ENCODE results near the gene RBL2. TPM values are rescaled to one million over a fixed set of nuclear protein-coding genes. Genes with fewer than 3 reads are reported as not detected.

Gene RBL2
- polyA plus RNA-seq, 1 donor (not counting 4 experiments of a cell fraction or from before 2014, with no cell fraction given): 44.6 TPM

GRCh38 chr16:53494636-53495035 lies 60.4 kb downstream of the RBL2 start:
- Histone ChIP-seq H2AFZ (ENCODE audit: control insufficient read depth, low read length) (no peak overlapping the region), H3K27ac (ENCODE audit: control insufficient read depth, insufficient read depth, low read length) (no peak overlapping the region), H4K20me1 (ENCODE audit: control insufficient read depth, extremely low read depth, insufficient read depth, low read length) (no peaks in the 10 kb centered on the region), H3K9ac (ENCODE audit: control insufficient read depth, extremely low read depth, insufficient read depth, low read length) (no peak overlapping the region), H3K36me3 (ENCODE audit: control insufficient read depth in 2 of 2, extremely low read depth in 1 of 2, insufficient read depth in 2 of 2, low read length in 2 of 2) (peaks cover 17 to 18% of the 10 kb centered on the region in 2 experiments), H3K4me3 (ENCODE audit: control insufficient read depth in 2 of 3, extremely low read depth in 1 of 3, insufficient read depth in 2 of 3, low read depth in 1 of 3, low read length in 3 of 3) (no peak overlapping the region), H3K4me2 (ENCODE audit: control insufficient read depth, extremely low read depth, insufficient read depth, low read depth, low read length) (no peak overlapping the region), H3K79me2 (ENCODE audit: control insufficient read depth, insufficient read depth, low read length) (no peaks in the 10 kb centered on the region), H3K9me3 (ENCODE audit: control insufficient read depth, low read depth, low read length) (no peaks in the 10 kb centered on the region), H3K4me1 (ENCODE audit: control insufficient read depth, extremely low read depth, insufficient read depth, low read length) (no peaks in the 10 kb centered on the region), H3K27me3 (ENCODE audit: control insufficient read depth, extremely low read depth, insufficient read depth, low read length) (no peaks in the 10 kb centered on the region), H3K9me1 (ENCODE audit: control insufficient read depth, extremely low read depth, insufficient read depth, low read length) (no peaks in the 10 kb centered on the region)
- no peak for TF ChIP-seq CTCF (optimal IDR thresholded peaks at IDR 0.05 in 1 of 3, IDR thresholded peaks at IDR 0.05 in 1 of 3, conservative IDR thresholded peaks at IDR 0.05 in 1 of 3; ENCODE audit: extremely low read depth in 1 of 3, insufficient read depth in 2 of 3, low read length in 3 of 3)
- no peak for TF ChIP-seq EZH2 (IDR thresholded peaks at IDR 0.05; ENCODE audit: low read length)
- DNase-seq (ENCODE audit: low read depth, low spot score) (no peak), FAIRE-seq (no peak)
- dilution Hi-C loops (cut with MboI; ENCODE audit: extremely low pct_ligation_motif_present, low sequenced_read_pairs): no loop called here

GRCh38 chr16:53495325-53495724 lies 61.1 kb downstream of the RBL2 start:
- no peak overlapping the region for H3K4me2 ChIP-seq (ENCODE audit: control insufficient read depth, extremely low read depth, insufficient read depth, low read depth, low read length)
- dilution Hi-C loops (cut with MboI; ENCODE audit: extremely low pct_ligation_motif_present, low sequenced_read_pairs): no loop called here
- no peaks in the 10 kb centered on the region for H3K79me2 ChIP-seq (ENCODE audit: control insufficient read depth, insufficient read depth, low read length)
- no peaks in the 10 kb centered on the region for H3K9me3 ChIP-seq (ENCODE audit: control insufficient read depth, low read depth, low read length)
- H4K20me1 ChIP-seq (ENCODE audit: control insufficient read depth, extremely low read depth, insufficient read depth, low read length): no peaks in the 10 kb centered on the region
- peaks cover 16 to 18% of the 10 kb centered on the region in 2 experiments for H3K36me3 ChIP-seq (ENCODE audit: control insufficient read depth in 2 of 2, extremely low read depth in 1 of 2, insufficient read depth in 2 of 2, low read length in 2 of 2)
- no peak overlapping the region for H3K4me3 ChIP-seq (ENCODE audit: control insufficient read depth in 2 of 3, extremely low read depth in 1 of 3, insufficient read depth in 2 of 3, low read depth in 1 of 3, low read length in 3 of 3)
- H2AFZ ChIP-seq (ENCODE audit: control insufficient read depth, low read length): no peak overlapping the region
- no peak overlapping the region for H3K27ac ChIP-seq (ENCODE audit: control insufficient read depth, insufficient read depth, low read length)
- no peaks in the 10 kb centered on the region for H3K4me1 ChIP-seq (ENCODE audit: control insufficient read depth, extremely low read depth, insufficient read depth, low read length)
- DNase-seq (ENCODE audit: low read depth, low spot score): no peak
- FAIRE-seq: no peak
- TF ChIP-seq CTCF (optimal IDR thresholded peaks at IDR 0.05 in 1 of 3, IDR thresholded peaks at IDR 0.05 in 1 of 3, conservative IDR thresholded peaks at IDR 0.05 in 1 of 3; ENCODE audit: extremely low read depth in 1 of 3, insufficient read depth in 2 of 3, low read length in 3 of 3) (peak in 1 of 3 experiments; percentile 19), EZH2 (IDR thresholded peaks at IDR 0.05; ENCODE audit: low read length) (no peak)
- H3K9me1 ChIP-seq (ENCODE audit: control insufficient read depth, extremely low read depth, insufficient read depth, low read length): no peaks in the 10 kb centered on the region
- H3K27me3 ChIP-seq (ENCODE audit: control insufficient read depth, extremely low read depth, insufficient read depth, low read length): no peaks in the 10 kb centered on the region
- no peak overlapping the region for H3K9ac ChIP-seq (ENCODE audit: control insufficient read depth, extremely low read depth, insufficient read depth, low read length)
